ENCODE data around the gene DLD. TPM values are rescaled to one million over a fixed set of nuclear protein-coding genes. Genes with fewer than 3 reads are reported as not detected.

Gene DLD, protein sequence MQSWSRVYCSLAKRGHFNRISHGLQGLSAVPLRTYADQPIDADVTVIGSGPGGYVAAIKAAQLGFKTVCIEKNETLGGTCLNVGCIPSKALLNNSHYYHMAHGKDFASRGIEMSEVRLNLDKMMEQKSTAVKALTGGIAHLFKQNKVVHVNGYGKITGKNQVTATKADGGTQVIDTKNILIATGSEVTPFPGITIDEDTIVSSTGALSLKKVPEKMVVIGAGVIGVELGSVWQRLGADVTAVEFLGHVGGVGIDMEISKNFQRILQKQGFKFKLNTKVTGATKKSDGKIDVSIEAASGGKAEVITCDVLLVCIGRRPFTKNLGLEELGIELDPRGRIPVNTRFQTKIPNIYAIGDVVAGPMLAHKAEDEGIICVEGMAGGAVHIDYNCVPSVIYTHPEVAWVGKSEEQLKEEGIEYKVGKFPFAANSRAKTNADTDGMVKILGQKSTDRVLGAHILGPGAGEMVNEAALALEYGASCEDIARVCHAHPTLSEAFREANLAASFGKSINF
- total RNA-seq (ENCODE audit: low replicate concordance), result 136 and 186 TPM in 2 replicates

DNA sequence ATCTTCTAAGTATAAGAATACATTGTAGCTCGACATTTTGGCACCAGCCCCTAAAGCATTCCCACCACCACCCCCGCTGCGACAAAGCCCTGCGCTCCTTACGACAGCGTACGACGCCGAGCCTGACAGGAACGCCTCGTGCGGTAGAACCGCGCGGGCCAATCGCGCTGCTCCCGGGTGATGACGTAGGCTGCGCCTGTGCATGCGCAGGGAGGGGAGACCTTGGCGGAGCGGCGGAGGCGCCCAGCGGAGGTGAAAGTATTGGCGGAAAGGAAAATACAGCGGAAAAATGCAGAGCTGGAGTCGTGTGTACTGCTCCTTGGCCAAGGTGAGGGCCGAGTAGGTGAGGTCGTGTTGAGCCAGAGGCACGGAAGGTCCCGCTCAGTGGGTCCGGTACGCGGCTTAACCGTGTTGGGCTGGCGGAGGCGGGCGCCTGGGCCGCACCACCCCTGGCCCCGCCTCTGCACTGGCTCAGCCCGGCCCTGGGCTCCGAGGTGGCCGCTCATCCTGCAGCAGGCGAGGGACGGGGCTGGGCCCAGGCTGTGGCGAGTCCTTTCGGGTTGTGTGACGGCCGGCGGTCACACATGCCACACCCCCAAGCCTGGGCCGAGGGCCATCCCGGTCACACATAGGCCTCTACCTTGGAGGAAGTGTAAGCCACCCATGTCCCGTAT, at the start of gene DLD:
Gene DLD, plus strand, starts transcription at position 222 of the 674 bp plus-strand sequence. Its CDS starts 68 bp downstream, at position 290.
- H3K27ac Mint-ChIP-seq, result peak within 1 kb of the TSS; percentile 97
- Histone ChIP-seq H3K4me1 (peaks cover 15% of the 10 kb centered on the region), H3K79me2 (ENCODE audit: low read depth) (peaks cover 49% of the 10 kb centered on the region), H3K27me3 (no peaks in the 10 kb centered on the region), H3K27ac (peak within 1 kb of the TSS; percentile 29), H4K20me1 (ENCODE audit: low read depth) (peaks cover 47% of the 10 kb centered on the region), H3K4me3 (peak within 1 kb of the TSS; percentile 64), H3K9me3 (ENCODE audit: low read depth) (no peaks in the 10 kb centered on the region), H2AFZ (replicated peaks) (peak within 1 kb of the TSS; percentile 58), H3K9ac (peak within 1 kb of the TSS; percentile 38), H3K4me2 (peak within 1 kb of the TSS; percentile 90), H3F3A (ENCODE audit: low read depth) (no peaks in the 10 kb centered on the region), H3K36me3 (no peaks in the 10 kb centered on the region)
- H3K4me1 Mint-ChIP-seq, result peaks cover 26% of the 10 kb centered on the region
- H3K4me3 Mint-ChIP-seq, result peak within 1 kb of the TSS; percentile 99
- TF ChIP-seq, protein P1, sequence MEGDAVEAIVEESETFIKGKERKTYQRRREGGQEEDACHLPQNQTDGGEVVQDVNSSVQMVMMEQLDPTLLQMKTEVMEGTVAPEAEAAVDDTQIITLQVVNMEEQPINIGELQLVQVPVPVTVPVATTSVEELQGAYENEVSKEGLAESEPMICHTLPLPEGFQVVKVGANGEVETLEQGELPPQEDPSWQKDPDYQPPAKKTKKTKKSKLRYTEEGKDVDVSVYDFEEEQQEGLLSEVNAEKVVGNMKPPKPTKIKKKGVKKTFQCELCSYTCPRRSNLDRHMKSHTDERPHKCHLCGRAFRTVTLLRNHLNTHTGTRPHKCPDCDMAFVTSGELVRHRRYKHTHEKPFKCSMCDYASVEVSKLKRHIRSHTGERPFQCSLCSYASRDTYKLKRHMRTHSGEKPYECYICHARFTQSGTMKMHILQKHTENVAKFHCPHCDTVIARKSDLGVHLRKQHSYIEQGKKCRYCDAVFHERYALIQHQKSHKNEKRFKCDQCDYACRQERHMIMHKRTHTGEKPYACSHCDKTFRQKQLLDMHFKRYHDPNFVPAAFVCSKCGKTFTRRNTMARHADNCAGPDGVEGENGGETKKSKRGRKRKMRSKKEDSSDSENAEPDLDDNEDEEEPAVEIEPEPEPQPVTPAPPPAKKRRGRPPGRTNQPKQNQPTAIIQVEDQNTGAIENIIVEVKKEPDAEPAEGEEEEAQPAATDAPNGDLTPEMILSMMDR (IDR thresholded peaks at IDR 0.05), result no peak
- TF ChIP-seq EZH2phosphoT487 (IDR thresholded peaks at IDR 0.05) (no peak), EZH2 (IDR thresholded peaks at IDR 0.05) (no peak)
- no peaks in the 10 kb centered on the region for H3K27me3 Mint-ChIP-seq (ENCODE audit: insufficient read depth, low read depth)
- H3K36me3 Mint-ChIP-seq, result peaks cover 18% of the 10 kb centered on the region
- peak; percentile 96 for DNase-seq (ENCODE audit: low spot score)
- no peaks in the 10 kb centered on the region for H3K9me3 Mint-ChIP-seq

DNA sequence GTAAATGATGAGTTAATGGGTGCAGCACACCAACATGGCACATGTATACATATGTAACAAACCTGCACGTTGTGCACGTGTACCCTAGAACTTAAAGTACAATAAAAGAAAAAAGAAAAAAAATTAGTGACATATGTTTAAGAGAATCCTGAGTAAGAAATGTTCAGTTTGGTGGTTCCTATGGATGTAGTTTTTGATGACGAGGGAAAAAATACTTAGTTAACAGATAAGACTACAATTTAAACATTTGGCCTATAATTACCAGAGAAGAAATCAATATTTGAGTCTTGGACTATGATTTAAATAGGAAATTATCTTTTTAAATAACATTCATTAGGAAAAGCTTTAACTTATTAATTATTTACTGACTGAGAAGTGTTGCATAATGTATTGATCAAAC, 48.8 kb upstream of the DLD start:
- no peaks in the 10 kb centered on the region for H3K36me3 ChIP-seq
- Mint-ChIP-seq H3K27me3 (ENCODE audit: insufficient read depth, low read depth) (no peaks in the 10 kb centered on the region), H3K4me1 (no peaks in the 10 kb centered on the region), H3K27ac (no peak overlapping the region), H3K9me3 (peaks cover 7% of the 10 kb centered on the region), H3K36me3 (no peaks in the 10 kb centered on the region), H3K4me3 (no peak overlapping the region)
- H2AFZ ChIP-seq (replicated peaks), result no peak overlapping the region
- no peaks in the 10 kb centered on the region for H3K9me3 ChIP-seq (ENCODE audit: low read depth)
- no peak overlapping the region for H3K4me3 ChIP-seq
- no peaks in the 10 kb centered on the region for H3K79me2 ChIP-seq (ENCODE audit: low read depth)
- no peaks in the 10 kb centered on the region for H3F3A ChIP-seq (ENCODE audit: low read depth)
- no peaks in the 10 kb centered on the region for H4K20me1 ChIP-seq (ENCODE audit: low read depth)
- no peaks in the 10 kb centered on the region for H3K4me1 ChIP-seq
- TF ChIP-seq, protein P1 (IDR thresholded peaks at IDR 0.05), result no peak
- TF ChIP-seq EZH2 (IDR thresholded peaks at IDR 0.05) (no peak), EZH2phosphoT487 (IDR thresholded peaks at IDR 0.05) (no peak)
- H3K9ac ChIP-seq, result no peak overlapping the region
- H3K4me2 ChIP-seq, result no peak overlapping the region
- no peak overlapping the region for H3K27ac ChIP-seq
- H3K27me3 ChIP-seq, result no peaks in the 10 kb centered on the region
- no peak for DNase-seq (ENCODE audit: low spot score)

DNA sequence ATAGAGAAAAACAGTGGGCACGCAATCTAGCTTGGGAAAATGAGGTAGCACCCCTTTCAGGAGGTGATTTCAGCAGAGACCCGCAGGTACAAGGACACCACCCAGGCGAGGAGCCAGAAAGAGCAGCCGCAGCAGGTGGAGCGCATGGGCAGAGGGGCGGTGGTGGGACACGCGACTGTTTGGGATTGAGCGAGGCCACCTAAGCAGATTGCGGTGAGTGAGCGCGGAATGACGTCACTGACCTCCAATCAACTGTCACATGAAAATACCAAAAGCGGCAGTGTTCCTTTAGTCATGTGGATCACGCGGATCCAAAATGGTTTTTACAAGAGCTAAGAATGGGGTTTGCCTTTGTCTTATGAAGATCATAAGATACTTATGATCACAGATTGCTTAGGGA, 47.8 kb upstream of the DLD start:
- Histone ChIP-seq H4K20me1 (ENCODE audit: low read depth) (no peaks in the 10 kb centered on the region), H3K27me3 (no peaks in the 10 kb centered on the region), H3K4me2 (no peak overlapping the region), H3K4me1 (no peaks in the 10 kb centered on the region), H3K79me2 (ENCODE audit: low read depth) (no peaks in the 10 kb centered on the region), H3K9me3 (ENCODE audit: low read depth) (no peaks in the 10 kb centered on the region), H3K27ac (no peak overlapping the region), H3K4me3 (no peak overlapping the region), H2AFZ (replicated peaks) (no peak overlapping the region), H3F3A (ENCODE audit: low read depth) (no peaks in the 10 kb centered on the region), H3K36me3 (no peaks in the 10 kb centered on the region), H3K9ac (no peak overlapping the region)
- no peaks in the 10 kb centered on the region for H3K4me1 Mint-ChIP-seq
- TF ChIP-seq, protein P1 (IDR thresholded peaks at IDR 0.05), result no peak
- TF ChIP-seq EZH2phosphoT487 (IDR thresholded peaks at IDR 0.05) (no peak), EZH2 (IDR thresholded peaks at IDR 0.05) (no peak)
- no peaks in the 10 kb centered on the region for H3K27me3 Mint-ChIP-seq (ENCODE audit: insufficient read depth, low read depth)
- H3K4me3 Mint-ChIP-seq, result no peak overlapping the region
- H3K36me3 Mint-ChIP-seq, result no peaks in the 10 kb centered on the region
- no peak for DNase-seq (ENCODE audit: low spot score)
- H3K27ac Mint-ChIP-seq, result no peak overlapping the region
- peaks cover 7% of the 10 kb centered on the region for H3K9me3 Mint-ChIP-seq
